Neural progenitor cell (in vitro differentiated cells): ENCODE measurements around the gene KPNA3.

Source experiments
- EZH2 ChIP-seq: fragments of 200-600 bp; sonication (generic); IDR thresholded peaks from 2 replicates; pipeline ENCODE4 v1.6.1; 2017; ENCODE audit warnings: antibody characterized with exemption, mild to moderate bottlenecking, moderate library complexity
- EZH2phosphoT487 ChIP-seq: fragments of 200-600 bp; sonication (generic); IDR thresholded peaks from 2 replicates; pipeline ENCODE4 v1.6.1; 2017; ENCODE audit warnings: antibody characterized with exemption
- TF ChIP-seq, protein P1 (sequence below): fragments of 200-600 bp; sonication (generic); IDR thresholded peaks from 2 replicates; pipeline ENCODE4 v1.5.1; 2017; ENCODE audit warnings: antibody characterized with exemption, mild to moderate bottlenecking

DNA sequence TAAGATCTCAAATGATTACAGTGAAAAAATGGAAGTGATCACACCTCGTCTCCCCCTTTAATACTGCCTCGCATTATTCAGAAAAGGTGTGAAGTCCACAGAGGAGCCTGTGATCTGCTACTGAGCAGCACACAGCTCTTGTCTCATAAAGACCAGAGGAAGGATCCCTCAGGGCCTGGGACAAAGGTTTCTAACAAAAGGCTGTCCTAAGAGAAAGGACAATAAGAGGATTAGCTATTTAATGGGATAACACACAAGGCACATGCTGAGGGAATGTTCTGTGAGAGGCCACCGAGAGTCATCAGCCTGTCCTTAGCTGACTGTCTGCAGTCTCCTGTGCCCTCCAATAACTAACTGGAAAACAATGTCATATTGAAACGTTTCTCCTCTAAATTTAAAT lies 127.9 kb downstream of the KPNA3 start:
- TF ChIP-seq, protein P1, sequence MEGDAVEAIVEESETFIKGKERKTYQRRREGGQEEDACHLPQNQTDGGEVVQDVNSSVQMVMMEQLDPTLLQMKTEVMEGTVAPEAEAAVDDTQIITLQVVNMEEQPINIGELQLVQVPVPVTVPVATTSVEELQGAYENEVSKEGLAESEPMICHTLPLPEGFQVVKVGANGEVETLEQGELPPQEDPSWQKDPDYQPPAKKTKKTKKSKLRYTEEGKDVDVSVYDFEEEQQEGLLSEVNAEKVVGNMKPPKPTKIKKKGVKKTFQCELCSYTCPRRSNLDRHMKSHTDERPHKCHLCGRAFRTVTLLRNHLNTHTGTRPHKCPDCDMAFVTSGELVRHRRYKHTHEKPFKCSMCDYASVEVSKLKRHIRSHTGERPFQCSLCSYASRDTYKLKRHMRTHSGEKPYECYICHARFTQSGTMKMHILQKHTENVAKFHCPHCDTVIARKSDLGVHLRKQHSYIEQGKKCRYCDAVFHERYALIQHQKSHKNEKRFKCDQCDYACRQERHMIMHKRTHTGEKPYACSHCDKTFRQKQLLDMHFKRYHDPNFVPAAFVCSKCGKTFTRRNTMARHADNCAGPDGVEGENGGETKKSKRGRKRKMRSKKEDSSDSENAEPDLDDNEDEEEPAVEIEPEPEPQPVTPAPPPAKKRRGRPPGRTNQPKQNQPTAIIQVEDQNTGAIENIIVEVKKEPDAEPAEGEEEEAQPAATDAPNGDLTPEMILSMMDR = no peak
- TF ChIP-seq EZH2phosphoT487 = peak; percentile 99
- TF ChIP-seq EZH2 = no peak
